Lung (tissue), 12 donors: ENCODE results near the gene CDX1. TPM values are rescaled to one million over a fixed set of nuclear protein-coding genes. Genes with fewer than 3 reads are reported as not detected.

ENCODE experiments used
- ATAC-seq: fragments of 200-7000 bp; cut with Tn5 transposase; one replicate; pipeline ENCODE4 v1.9.1; 2020; ENCODE audit warnings: moderate number of reproducible peaks; ENCODE audit not compliant: insufficient read depth, low FRiP score
- DNase-seq, 3 donors: peaks; one replicate each; pipeline ENCODE4 v3.0.0-alpha.2; 2013 to 2017
- H3K27ac ChIP-seq, 2 donors: one replicate each; pipeline ENCODE4 v1.5.1; 2013; ENCODE audit warnings: mild to moderate bottlenecking in 2 of 2, moderate library complexity in 2 of 2, control low read depth in 1 of 2, inconsistent platforms in 1 of 2, low read depth in 1 of 2, low read length in 1 of 2
- H3K27me3 ChIP-seq, 3 donors: one replicate each; pipeline ENCODE4 v1.5.1; 2013; ENCODE audit warnings: low read length in 2 of 3; ENCODE audit not compliant: control insufficient read depth in 3 of 3, insufficient read depth in 3 of 3
- H3K36me3 ChIP-seq, 4 donors: one replicate each; pipeline ENCODE4 v1.5.1; 2013; ENCODE audit warnings: low read length in 4 of 4, mild to moderate bottlenecking in 1 of 4, moderate library complexity in 1 of 4; ENCODE audit not compliant: control insufficient read depth in 4 of 4, insufficient read depth in 4 of 4
- H3K4me1 ChIP-seq, 5 donors: one replicate each; pipeline ENCODE4 v1.5.1; 2013; ENCODE audit warnings: low read length in 5 of 5, mild to moderate bottlenecking in 2 of 5, moderate library complexity in 1 of 5; ENCODE audit not compliant: control insufficient read depth in 5 of 5, insufficient read depth in 5 of 5
- H3K4me3 ChIP-seq: one replicate; pipeline ENCODE4 v1.5.1; 2013; ENCODE audit warnings: mild to moderate bottlenecking, control low read depth, moderate library complexity
- H3K9ac ChIP-seq, 2 donors: one replicate each; pipeline ENCODE4 v1.5.1; 2013; ENCODE audit warnings: low read length in 2 of 2, control low read depth in 1 of 2; ENCODE audit not compliant: insufficient read depth in 1 of 2
- H3K9me3 ChIP-seq, 4 donors: one replicate each; pipeline ENCODE4 v1.5.1; 2013; ENCODE audit warnings: low read length in 3 of 4, mild to moderate bottlenecking in 1 of 4, moderate library complexity in 1 of 4; ENCODE audit not compliant: control insufficient read depth in 4 of 4, insufficient read depth in 3 of 4
- WGBS, 2 donors: extraction: QIAGEN DNeasy Blood & Tissue Kit; methylation state at CpG; one replicate each; pipeline ENCODE4 v1.1.7; 2013; 5-methylcytosine and 5-hydroxymethylcytosine counted together
- polyA plus RNA-seq, 2 donors: library from polyadenylated mRNA; stranded (reverse); fragments of 200-250 nt; gene quantifications; one replicate each; pipeline ENCODE4 v1.2.1, GENCODE V29; 2013
- total RNA-seq, 2 donors: library from RNA; depleted of rRNA in 1 of 2; stranded (reverse); fragments of >200 nt in 1 of 2; gene quantifications; one replicate each; pipeline ENCODE4 v1.2.1, GENCODE V29; 2014 to 2021
- TF ChIP-seq, protein P1 (sequence below): IDR thresholded peaks from 2 replicates; pipeline ENCODE4 v1.5.1; 2012; ENCODE audit warnings: mild to moderate bottlenecking; ENCODE audit errors: control extremely low read depth, extremely low read depth
- donor health status: control.
- donor health status: control.
- donor health status: Bipolar disorder and iron deficiency.
- donor health status: healthy.
- donor health status: DM: yes; HTN: yes; CAD: no.

The CDX1 gene
- total and polyA plus RNA-seq, 4 donors: 0.09 to 0.43 (median 0.26) TPM

DNA sequence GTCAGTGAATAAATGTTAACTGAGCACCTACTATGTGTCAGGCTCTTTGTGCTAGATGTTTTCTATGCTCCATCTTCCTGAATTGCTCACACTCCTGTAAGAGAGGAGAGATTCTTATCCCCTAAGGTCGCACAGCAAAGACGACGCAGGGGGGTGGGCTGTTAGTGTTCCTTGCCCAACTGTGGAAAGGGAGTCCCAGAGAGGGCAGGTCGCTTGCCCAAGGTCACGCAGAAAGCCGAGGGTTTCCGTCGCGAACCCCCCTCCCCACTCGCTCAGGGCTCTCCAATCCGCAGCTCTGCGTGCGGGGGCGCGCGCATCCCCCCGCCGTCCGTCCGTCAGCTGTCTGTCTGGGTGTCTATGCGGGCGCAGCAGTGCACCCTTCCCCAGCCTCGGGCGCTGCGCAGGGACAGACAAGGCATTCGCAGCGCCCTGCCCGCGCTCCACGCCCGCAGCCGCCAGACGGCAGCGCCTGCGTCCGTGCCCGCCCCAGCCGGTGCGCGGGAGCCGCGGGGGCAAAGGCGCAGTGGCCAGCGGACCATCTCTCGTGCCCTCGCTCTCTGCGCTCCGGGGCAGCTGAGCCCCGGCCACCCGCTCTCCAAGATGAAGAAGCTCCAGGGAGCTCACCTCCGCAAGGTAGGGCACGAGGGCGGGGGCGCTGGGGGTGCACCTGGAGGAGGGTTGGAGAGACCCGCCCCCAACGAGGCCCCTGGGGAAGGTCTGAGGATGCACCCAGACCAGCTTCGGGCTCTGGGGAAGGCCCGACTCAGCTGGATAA, 23.3 kb downstream of the CDX1 start, which contains the start of gene SLC6A7:
SLC6A7 (plus strand) TSS at position 335 of the 775 bp plus-strand sequence; CDS start at position 601, 266 bp downstream.
- TF ChIP-seq, protein P1, sequence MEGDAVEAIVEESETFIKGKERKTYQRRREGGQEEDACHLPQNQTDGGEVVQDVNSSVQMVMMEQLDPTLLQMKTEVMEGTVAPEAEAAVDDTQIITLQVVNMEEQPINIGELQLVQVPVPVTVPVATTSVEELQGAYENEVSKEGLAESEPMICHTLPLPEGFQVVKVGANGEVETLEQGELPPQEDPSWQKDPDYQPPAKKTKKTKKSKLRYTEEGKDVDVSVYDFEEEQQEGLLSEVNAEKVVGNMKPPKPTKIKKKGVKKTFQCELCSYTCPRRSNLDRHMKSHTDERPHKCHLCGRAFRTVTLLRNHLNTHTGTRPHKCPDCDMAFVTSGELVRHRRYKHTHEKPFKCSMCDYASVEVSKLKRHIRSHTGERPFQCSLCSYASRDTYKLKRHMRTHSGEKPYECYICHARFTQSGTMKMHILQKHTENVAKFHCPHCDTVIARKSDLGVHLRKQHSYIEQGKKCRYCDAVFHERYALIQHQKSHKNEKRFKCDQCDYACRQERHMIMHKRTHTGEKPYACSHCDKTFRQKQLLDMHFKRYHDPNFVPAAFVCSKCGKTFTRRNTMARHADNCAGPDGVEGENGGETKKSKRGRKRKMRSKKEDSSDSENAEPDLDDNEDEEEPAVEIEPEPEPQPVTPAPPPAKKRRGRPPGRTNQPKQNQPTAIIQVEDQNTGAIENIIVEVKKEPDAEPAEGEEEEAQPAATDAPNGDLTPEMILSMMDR: no peak
- ATAC-seq (no peak), DNase-seq (no peak)
- peaks cover 0 to 19% (median 6%) of the 10 kb centered on the region in 5 donors for H3K4me1 ChIP-seq
- H3K9ac ChIP-seq: no peak within 1 kb of the TSS
- H3K4me3 ChIP-seq: no peak within 1 kb of the TSS
- H3K9me3 ChIP-seq: peaks cover 0 to 2% (median 0%) of the 10 kb centered on the region in 4 donors
- WGBS, 2 donors: 3 to 6% methylated on average over 57 to 58 of the region's 58 CpGs
- H3K36me3 ChIP-seq: no peaks in the 10 kb centered on the region
- no peak within 1 kb of the TSS for H3K27ac ChIP-seq
- peaks cover 3 to 28% (median 13%) of the 10 kb centered on the region in 3 donors for H3K27me3 ChIP-seq

DNA sequence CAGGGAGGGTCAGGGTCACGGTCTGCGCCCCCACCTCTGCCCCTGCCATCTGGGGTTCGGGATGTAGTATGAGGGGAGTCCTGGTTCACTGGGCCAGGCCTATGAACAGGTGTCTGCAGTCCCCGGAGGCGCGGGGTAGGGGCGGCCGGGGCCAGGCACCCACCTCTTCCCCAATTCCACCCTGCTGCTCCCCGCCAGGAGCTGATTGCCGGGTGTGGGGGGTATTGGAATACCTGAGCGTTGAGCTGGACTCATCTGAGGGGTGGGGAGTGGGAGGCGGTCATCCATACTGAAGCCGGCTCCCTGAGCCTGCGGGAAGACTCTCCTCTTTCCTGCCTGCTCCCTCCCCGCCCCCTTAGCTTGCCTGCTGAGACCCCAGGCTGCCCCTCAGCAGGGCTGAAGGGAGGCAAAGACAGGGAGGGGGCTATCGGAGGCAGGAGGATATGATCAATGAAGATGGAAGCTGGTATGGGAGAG, 24.0 kb downstream of the CDX1 start:
- 50 to 52% methylated on average over 16 of the region's 16 CpGs for WGBS, 2 donors
- TF ChIP-seq, protein P1: no peak
- no peak overlapping the region for H3K9ac ChIP-seq
- no peak overlapping the region for H3K4me3 ChIP-seq
- H3K27ac ChIP-seq: no peak overlapping the region
- ATAC-seq (no peak), DNase-seq (no peak)
- no peaks in the 10 kb centered on the region for H3K36me3 ChIP-seq
- peaks cover 0 to 19% (median 6%) of the 10 kb centered on the region in 5 donors for H3K4me1 ChIP-seq
- peaks cover 3 to 28% (median 13%) of the 10 kb centered on the region in 3 donors for H3K27me3 ChIP-seq
- peaks cover 0 to 2% (median 0%) of the 10 kb centered on the region in 4 donors for H3K9me3 ChIP-seq

DNA sequence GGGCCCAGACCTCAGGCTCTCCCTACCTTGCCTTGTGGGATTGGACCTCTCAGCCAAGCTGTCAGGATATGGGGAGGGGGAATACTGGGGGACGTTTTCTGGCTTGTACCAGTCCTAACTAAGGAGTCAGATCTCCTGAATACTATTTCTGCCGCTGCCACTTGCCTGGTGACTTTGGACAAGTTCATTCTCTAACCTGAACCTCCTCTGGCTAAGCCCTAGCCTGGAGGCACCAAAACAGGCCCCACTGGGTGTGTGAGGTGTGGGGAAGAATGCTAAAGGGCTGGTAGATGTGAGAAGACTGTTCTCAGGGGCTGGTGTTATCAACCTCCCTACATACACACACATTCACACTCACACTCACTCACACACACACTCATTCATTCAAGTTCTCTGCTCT, 24.4 kb downstream of the CDX1 start:
- H3K4me1 ChIP-seq: peaks cover 0 to 19% (median 6%) of the 10 kb centered on the region in 5 donors
- 38 to 63% methylated on average over 2 of the region's 2 CpGs for WGBS, 2 donors

More for the DNA sequence above, 24.4 kb downstream of the CDX1 start:
- Histone ChIP-seq H3K27me3 (peaks cover 3 to 28% (median 13%) of the 10 kb centered on the region in 3 donors), H3K9ac (no peak overlapping the region), H3K9me3 (peaks cover 0 to 2% (median 0%) of the 10 kb centered on the region in 4 donors), H3K27ac (no peak overlapping the region), H3K4me3 (no peak overlapping the region), H3K36me3 (no peaks in the 10 kb centered on the region)
- DNase-seq: no peak
- no peak for ATAC-seq
- TF ChIP-seq, protein P1: no peak
